ENCODE data around the gene SDK2. TPM values are rescaled to one million over a fixed set of nuclear protein-coding genes. Genes with fewer than 3 reads are reported as not detected.

Gene SDK2
- total and polyA plus RNA-seq, 9 of the 15 experiments (the other 6 are each of a cell fraction or from before 2014, with no cell fraction given): 0.04 TPM; not detected in 8

DNA sequence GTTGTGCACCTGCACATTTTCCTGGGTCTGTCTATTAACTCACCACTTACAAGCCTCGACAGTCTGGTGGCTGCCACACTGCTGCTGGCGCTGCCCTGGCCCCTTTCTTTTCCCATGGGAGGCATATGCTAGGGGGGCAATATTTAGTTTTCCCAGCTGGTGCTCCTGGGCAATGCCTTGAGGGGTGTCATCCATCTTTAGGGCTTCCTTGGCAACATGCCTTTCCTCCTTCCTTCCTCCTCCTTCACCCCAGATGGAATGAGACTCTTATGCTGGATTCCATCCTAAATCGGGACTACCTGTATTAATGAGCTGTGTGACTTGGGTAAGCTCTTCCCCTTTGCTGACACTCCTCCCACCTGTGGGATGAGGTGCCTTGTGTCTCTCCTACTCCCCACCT, 267.6 kb downstream of the SDK2 start (continued):
- TF ChIP-seq, protein P1, sequence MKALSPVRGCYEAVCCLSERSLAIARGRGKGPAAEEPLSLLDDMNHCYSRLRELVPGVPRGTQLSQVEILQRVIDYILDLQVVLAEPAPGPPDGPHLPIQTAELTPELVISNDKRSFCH (CRISPR knock-in tag; IDR thresholded peaks at IDR 0.05): no peak
- TF ChIP-seq, protein P1 (tag; IDR thresholded peaks at IDR 0.05): no peak
- TF ChIP-seq RCOR1 (IDR thresholded peaks at IDR 0.05; ENCODE audit: borderline replicate concordance in 1 of 2, low read depth in 2 of 2, low read length in 2 of 2): no peak

DNA sequence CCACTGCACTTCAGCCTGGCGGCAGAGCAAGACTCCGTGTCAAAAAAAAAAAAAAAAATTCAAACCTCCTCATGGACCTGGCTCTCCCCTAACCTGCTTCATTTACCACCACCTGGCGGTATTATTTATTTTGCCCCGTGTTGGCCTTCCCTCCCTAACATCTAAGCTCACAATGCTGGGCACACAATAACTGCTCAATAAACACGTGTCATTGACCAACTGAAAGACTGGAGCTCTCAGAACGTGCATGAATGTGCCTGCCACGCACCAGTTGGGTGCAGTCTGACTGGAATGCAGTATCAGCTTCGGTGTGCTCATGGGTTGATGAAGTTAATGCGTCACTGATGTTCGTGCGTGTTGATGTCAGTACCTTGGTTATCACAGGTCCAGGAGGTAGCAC, 268.1 kb downstream of the SDK2 start:
- Histone ChIP-seq H3K79me2 (ENCODE audit: control insufficient read depth, insufficient read depth, low read length) (no peaks in the 10 kb centered on the region), H3K27ac (ENCODE audit: extremely low read depth, low read depth, low read length) (no peak overlapping the region), H3K4me1 (replicated peaks in 1 of 2; ENCODE audit: control insufficient read depth in 2 of 2, insufficient read depth in 2 of 2, low read length in 2 of 2) (peaks cover 0 to 14% of the 10 kb centered on the region in 2 experiments; a peak in 2 of 5 replicates), H3K27me3 (ENCODE audit: control insufficient read depth in 2 of 2, insufficient read depth in 2 of 2, low read length in 2 of 2) (peaks cover 31 to 53% of the 10 kb centered on the region in 2 experiments), H3K9ac (ENCODE audit: insufficient read depth in 1 of 2, low read depth in 2 of 2, low read length in 2 of 2) (no peak overlapping the region), H4K20me1 (replicated peaks; ENCODE audit: control insufficient read depth, insufficient read depth, low read length) (peaks cover 7% of the 10 kb centered on the region; the same call in 1 of the 2 replicates), H3K4me3 (no peak overlapping the region), H3K36me3 (ENCODE audit: control insufficient read depth, insufficient read depth, low read length) (no peaks in the 10 kb centered on the region), H3K9me1 (ENCODE audit: control insufficient read depth, insufficient read depth, low read length) (no peaks in the 10 kb centered on the region), H3K9me3 (replicated peaks; ENCODE audit: control insufficient read depth, insufficient read depth, low read depth, low read length) (no peaks in the 10 kb centered on the region), H2AFZ (ENCODE audit: low read depth, low read length) (no peak overlapping the region), H3K4me2 (ENCODE audit: insufficient read depth, low read length) (no peak overlapping the region)
- FAIRE-seq: no peak
- BruUV-seq (replicated peaks): no TSS peak
- DNase-seq (ENCODE audit: extremely low read depth in 1 of 4, low spot score in 3 of 4): no peak
- intact Hi-C loops (cut with micrococcal nuclease) (no loop called here), in situ Hi-C loops (cut with MboI) (no loop called here)
- ChIA-PET POLR2A (interaction anchor here (0.7 to 1.1 kb wide), 2 partner anchors 122 to 135 kb away, joined by 3 to 4 read pairs; no protein-coding TSS in a partner anchor), CTCF (ENCODE audit: low intra/inter-chr PET ratio) (interaction anchor here (0.9 kb wide), 1 partner anchor 120 kb away, joined by 5 read pairs; no protein-coding TSS in a partner anchor)
- ATAC-seq: no peak; the same call in 2 of the 3 replicates
- 0 out of 4 replicates have a peak, but pooled peaks of 1 of the 2 experiments have one; percentile 7 for TF ChIP-seq RAD21 (CRISPR knock-in tag; conservative IDR thresholded peaks at IDR 0.05 in 1 of 2, IDR thresholded peaks at IDR 0.05 in 1 of 2)
- 0 out of 2 replicates have a peak, but pooled peaks have one; percentile 18 for TF ChIP-seq ZNF384 (IDR thresholded peaks at IDR 0.05; ENCODE audit: low read depth, low read length)
- TF ChIP-seq SMARCA5 (IDR thresholded peaks at IDR 0.05): no peak
- no peak for TF ChIP-seq SRSF9 (IDR thresholded peaks at IDR 0.05; ENCODE audit: borderline replicate concordance, low read depth, low read length)
- 3% methylated on average over 11 of the region's 11 CpGs for WGBS (ENCODE audit: insufficient coverage, low coverage, missing lambda C conversion rate)

Measured in K562 (cell line).